ENCODE measurements around the gene PIP4K2B. TPM values are rescaled to one million over a fixed set of nuclear protein-coding genes. Genes with fewer than 3 reads are reported as not detected.

PIP4K2B gene
- total RNA-seq, 1 experiment from 2014 or later, result 68.3 TPM

GRCh38 chr17:38746004-38746848 is 53.1 kb downstream of the PIP4K2B start:
- DNase-seq (ENCODE audit: low read depth), result no peak

DNA sequence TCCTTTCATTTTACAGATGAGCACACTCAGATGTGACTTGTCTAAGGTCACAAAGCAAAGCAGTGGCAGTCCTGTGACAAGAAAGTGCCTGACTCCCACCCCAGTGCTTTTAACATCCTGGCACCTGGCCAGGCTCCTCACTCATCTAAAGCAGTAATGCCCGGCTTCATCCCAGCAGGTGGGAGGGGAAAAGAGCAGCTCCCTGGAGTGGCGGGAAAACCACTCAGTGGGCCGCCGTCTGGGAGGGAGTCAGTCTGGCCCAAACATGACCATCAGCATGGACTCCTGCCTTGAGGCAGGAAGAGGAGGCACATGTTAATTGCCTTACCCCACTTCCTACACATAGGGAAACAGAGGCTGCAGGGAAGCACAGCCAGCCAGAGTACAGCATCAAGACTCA is 53.8 kb downstream of the PIP4K2B start:
- no peak for DNase-seq (ENCODE audit: low read depth)

DNA sequence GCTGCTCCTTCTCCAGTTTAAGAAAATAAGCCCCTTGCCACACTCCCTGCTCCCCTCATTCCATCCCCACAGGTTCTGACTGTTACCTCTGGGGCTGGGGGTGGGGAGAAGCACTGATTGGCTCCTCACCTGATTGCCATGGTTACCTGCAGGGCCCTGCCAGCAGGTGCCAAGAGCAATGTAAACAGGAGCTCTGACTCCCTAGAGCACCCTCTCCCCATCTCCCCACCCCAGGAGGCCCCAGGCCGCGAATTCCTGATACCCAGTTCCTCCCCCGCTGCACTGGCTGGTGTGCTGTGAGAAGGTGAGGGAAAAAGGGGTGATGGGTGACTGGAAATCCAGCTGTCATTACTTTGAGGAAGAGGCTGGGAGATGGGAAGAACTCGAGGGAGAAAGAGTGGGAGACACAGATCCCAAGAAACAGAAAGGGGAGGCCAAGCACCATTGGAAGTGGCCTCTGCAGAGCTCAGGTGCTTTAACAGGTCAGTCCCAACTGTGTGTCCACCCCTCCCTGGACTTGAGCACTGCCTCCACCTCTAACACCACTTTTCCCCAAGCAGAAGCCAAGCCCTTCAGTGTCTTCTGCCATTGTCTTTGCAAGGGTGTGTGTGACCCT is 55.7 kb downstream of the PIP4K2B start:
- DNase-seq (ENCODE audit: low read depth), result no peak

DNA sequence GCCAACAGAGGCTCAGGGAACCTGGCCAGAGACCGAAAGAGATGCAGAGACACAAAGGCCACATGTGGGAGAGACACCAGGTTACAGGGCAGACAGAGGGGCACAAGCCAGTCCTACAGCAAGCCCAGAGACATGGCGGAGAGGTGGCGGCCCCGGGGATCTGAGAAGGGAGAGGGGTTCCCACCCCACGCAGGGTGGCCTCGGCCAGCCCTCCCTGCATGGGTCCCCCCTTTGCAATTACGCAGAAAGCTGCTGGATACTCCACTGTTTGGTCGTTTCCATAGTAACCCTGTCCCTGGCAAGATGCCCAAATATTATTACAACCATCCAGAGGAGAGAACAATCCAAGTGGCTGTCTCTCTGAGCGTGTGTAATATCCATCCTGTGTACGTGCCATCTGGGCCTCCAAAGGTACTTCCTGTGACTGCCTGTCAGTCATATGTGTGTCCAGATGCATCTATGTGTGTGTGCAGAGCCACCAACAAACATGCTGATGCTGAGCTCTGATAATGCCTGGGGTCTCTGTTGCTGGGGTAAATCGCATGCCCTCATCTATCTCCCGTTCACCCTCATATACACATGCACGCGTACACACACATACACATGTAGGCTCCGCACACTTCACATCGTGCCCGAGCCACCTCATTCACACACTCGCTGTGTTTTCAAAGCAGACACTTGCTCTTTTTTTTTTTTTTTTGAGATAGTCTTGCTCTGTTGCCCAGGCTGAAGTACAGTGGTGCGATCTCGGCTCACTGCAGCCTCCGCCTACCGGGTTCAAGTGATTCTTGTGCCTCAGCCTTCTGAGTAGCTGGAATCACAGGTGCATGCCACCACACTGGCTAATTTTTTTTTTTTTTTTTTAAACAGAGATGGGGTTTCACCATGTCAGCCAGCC is 56.7 kb downstream of the PIP4K2B start:
- peak; percentile 82 for DNase-seq (ENCODE audit: low read depth)

DNA sequence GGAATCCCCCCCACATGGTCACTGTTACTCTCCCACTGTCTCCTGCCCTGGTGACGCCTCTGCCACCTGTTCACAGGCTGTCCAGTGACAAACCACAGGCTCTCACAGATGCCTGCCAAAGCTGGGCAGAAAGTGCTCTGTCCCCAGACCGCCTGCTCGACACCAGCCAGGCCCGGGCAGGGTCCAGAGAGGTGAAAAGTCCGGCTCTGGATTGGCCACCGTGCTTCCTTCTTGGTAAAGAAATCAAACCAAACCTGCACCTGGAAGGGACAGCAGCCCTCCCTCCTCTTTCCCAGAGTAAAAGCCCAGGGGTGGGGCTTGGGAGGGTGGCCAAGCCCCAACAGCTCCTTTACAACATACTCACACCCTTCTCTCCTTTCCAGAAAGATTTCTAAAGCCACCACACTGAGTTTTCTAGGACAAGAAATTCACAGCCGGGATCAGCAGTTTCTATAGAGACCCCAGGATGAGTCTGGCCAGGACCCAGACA is 57.4 kb downstream of the PIP4K2B start:
- DNase-seq (ENCODE audit: low read depth), result no peak

DNA sequence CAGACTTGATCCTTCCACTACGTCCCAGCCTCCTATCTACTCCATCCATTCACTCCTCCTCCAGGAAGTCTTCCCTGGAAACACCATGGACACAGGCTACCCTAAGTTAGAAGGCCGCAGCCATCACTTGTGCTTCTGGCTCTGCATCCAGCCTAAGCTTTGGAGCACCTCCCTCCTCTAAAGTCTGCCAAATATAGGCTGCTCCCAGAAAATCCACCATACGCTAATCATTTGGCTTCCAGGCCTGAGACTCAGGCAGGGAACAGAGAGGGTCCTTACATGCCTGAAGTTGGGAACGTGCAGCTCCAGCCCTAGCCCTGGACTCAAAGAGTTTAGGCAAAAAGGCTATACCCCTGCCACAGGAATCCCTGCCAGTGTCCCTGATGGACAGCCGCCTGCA is 57.9 kb downstream of the PIP4K2B start:
- no peak for DNase-seq (ENCODE audit: low read depth)

DNA sequence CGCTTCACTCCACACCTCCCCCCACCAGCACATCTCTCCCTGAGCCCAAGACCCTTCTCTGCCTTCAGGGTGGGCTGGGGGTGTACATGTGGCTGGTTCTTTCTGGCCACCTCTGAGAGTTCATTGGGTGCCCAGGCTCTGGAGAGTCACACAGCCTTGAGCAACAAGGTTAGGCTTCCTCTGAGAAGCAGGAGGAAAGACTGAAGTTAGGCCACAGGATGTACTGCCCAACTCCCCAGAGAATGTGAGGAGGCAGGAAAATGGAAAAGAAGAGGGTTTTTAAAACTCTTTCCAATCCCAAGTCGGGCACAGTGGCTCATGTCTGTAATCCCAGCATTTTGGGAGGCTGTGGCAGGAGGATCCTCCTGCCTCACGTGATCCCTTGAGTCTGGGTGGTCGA is 58.5 kb downstream of the PIP4K2B start:
- no peak for DNase-seq (ENCODE audit: low read depth)

GRCh38 chr17:38740044-38740443 is 59.3 kb downstream of the PIP4K2B start:
- no peak for DNase-seq (ENCODE audit: low read depth)

DNA sequence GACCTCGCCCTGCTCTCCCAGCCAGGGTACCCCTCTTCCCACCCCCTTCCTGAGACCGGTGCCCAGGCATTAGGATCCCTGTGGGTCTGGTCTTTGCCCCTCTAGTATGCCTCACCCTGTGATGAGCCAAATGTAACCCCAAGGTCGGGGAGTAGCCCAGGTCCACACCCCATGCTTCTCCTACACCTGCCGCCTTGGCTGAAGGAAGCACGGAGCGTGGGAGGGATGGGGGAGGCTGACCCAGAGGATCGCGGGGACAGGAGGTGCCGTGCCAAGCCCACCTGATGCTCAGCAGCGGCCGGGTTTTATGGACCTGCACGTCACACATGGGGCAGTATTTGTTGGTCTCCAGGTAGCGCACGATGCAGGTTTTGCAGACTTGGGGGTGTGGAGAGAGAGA is 60.1 kb downstream of the PIP4K2B start:
- no peak for DNase-seq (ENCODE audit: low read depth)

- no peak for DNase-seq (ENCODE audit: low read depth)
These were observed 60.7 kb downstream of the PIP4K2B start for GRCh38 chr17:38738686-38739085.

- DNase-seq (ENCODE audit: low read depth), result no peak
These were observed 61.2 kb downstream of the PIP4K2B start for GRCh38 chr17:38738007-38738662.

- DNase-seq (ENCODE audit: low read depth), result no peak
These were observed 64.0 kb downstream of the PIP4K2B start for GRCh38 chr17:38735161-38735997.

DNA sequence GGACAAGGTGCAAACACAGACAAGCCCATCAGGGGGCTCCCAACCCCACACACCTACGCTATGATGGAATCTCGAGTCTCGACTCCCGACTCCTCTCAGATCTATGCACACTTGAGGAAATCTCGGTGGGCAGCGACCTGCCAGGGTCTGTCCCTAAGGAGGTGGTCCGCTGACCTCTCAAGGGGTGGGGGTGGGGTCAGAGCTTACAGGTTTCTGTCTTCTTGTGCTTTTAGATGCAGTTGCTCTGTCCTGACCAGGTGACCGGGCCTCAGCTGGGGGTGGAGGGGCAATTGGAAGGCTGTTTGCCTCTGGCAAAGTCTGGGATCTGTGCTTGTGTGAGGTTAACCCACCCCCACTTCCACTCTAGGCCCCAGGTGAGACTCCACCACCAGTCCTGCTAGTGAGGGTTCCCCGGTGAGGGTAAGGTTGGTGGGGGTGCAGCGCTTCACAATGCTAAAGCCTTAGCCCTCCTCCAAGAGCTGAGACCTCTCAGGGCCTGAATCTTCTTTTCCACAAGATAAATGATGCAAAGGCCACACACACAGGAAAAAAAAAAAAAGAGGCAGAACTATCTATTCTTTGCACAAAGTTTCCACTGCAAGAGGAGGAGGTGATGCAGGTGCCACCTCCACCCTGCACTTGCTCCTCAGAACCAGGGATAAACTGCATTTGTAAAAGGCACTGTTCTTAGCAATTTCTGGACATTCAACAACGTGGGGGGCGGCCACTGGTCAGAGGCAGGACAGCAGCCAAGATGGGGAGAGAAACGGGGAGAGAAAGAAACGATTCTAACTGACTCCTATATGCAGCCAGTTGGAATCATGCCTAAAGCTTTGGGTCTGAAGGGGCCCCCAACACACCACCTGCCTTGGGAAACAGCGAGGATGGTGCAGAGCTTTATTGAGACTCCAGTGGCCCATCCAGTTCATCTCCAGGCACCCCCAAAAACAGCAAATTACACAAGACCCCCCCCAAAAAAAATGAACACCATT is 65.1 kb downstream of the PIP4K2B start:
- no peak for DNase-seq (ENCODE audit: low read depth)

- no peak for DNase-seq (ENCODE audit: low read depth)
These were observed 65.9 kb downstream of the PIP4K2B start for GRCh38 chr17:38733282-38733981.

DNA sequence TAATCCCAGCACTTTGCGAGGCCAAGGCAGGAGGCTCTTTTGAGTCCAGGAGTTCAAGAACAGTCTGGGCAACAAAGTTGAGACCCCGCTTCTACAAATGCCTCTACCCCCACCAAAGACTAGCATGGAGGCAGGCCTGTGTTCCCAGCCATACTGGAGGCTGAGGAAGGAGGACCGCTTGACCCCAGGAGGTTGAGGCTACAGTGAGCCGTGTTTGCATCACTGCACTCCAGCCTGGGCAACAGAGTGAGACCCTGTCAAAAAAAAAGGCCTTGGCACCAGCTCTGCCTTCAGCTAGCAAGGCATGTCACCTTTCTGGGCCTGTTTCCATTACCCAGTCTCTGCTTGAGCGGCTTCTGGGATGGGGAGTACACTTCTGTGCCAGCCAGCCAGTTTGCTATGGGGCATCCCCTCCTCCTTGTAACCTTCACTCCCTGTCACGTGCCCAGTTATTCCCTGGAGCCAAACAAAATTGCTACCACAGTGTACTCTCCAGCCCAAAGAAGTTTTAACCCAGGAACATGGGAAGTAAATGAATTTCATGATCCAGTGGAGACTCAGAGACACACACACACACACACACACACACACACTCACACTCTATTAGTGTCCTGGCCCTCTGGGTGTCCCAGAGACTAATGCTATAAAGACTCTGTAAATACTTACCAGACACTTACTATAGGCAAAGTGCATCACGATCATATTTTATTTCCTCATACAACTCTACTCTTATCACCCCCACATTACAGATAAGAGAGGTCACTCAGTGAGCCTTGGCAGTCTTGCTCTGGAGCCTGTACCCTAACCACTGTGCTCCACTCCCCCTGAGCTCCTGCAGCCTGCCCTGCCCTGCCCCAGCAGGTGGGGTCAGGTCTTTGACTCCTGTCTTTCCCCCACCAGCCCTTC is 66.7 kb downstream of the PIP4K2B start:
- no peak for DNase-seq (ENCODE audit: low read depth)

GRCh38 chr17:38731526-38732294 is 67.6 kb downstream of the PIP4K2B start:
- no peak for DNase-seq (ENCODE audit: low read depth)
